Keratinocyte (primary cell): ENCODE data around the gene TNS3. TPM values are rescaled to one million over a fixed set of nuclear protein-coding genes. Genes with fewer than 3 reads are reported as not detected.

Experiments used
- DNase-seq: peaks from one replicate; pipeline ENCODE4 v3.0.0-alpha.2; 2011; ENCODE audit warnings: low read depth, missing footprints, low spot score
- FAIRE-seq: peaks from 2 replicates; lab custom pipeline; 2011; peaks lifted over from hg19 to GRCh38; lab: Jason Lieb, UNC
- H2AFZ ChIP-seq: 2 replicates; pipeline ENCODE4 v1.6.0; 2012; ENCODE audit warnings: low read length, control low read depth, inconsistent platforms; ENCODE audit not compliant: control insufficient read depth
- H3K27ac ChIP-seq: 2 replicates; pipeline ENCODE4 v1.5.1; 2011; ENCODE audit warnings: low read length; ENCODE audit not compliant: control insufficient read depth, insufficient read depth
- H3K27me3 ChIP-seq: 3 replicates; pipeline ENCODE4 v1.6.0; 2011; ENCODE audit warnings: low read length; ENCODE audit not compliant: control insufficient read depth, insufficient read depth; ENCODE audit errors: extremely low read depth
- H3K36me3 ChIP-seq, 2 experiments: 2 replicates in 1 of 2; 3 replicates in 1 of 2; pipeline ENCODE4 v1.5.1; 2011; ENCODE audit warnings: low read length in 2 of 2, mild to moderate bottlenecking in 1 of 2; ENCODE audit not compliant: control insufficient read depth in 2 of 2, insufficient read depth in 2 of 2; ENCODE audit errors: extremely low read depth in 1 of 2
- H3K4me1 ChIP-seq: 3 replicates; pipeline ENCODE4 v1.5.1; 2011; ENCODE audit warnings: low read length; ENCODE audit not compliant: control insufficient read depth, insufficient read depth; ENCODE audit errors: extremely low read depth
- H3K4me2 ChIP-seq: 3 replicates; pipeline ENCODE4 v1.6.0; 2011; ENCODE audit warnings: low read depth, low read length; ENCODE audit not compliant: control insufficient read depth, insufficient read depth; ENCODE audit errors: extremely low read depth
- H3K4me3 ChIP-seq, 3 experiments: fragments of 200-600 bp in 1 of 3; sonication (generic) in 1 of 3; 2 replicates in 2 of 3; 3 replicates in 1 of 3; pipeline ENCODE4 v1.5.1; 2011 to 2016; ENCODE audit warnings: low read length in 3 of 3, mild to moderate bottlenecking in 3 of 3, control low read depth in 2 of 3, inconsistent platforms in 1 of 3, low read depth in 1 of 3, mixed read lengths in 1 of 3, mixed run types in 1 of 3, moderate library complexity in 1 of 3; ENCODE audit not compliant: control insufficient read depth in 2 of 3, insufficient read depth in 2 of 3; ENCODE audit errors: extremely low read depth in 1 of 3
- H3K79me2 ChIP-seq: 2 replicates; pipeline ENCODE4 v1.6.0; 2012; ENCODE audit warnings: low read length; ENCODE audit not compliant: control insufficient read depth, insufficient read depth
- H3K9ac ChIP-seq: 3 replicates; pipeline ENCODE4 v1.6.0; 2011; ENCODE audit warnings: low read length; ENCODE audit not compliant: control insufficient read depth, insufficient read depth; ENCODE audit errors: extremely low read depth
- H3K9me1 ChIP-seq: 3 replicates; pipeline ENCODE4 v1.6.0; 2011; ENCODE audit warnings: low read length; ENCODE audit not compliant: control insufficient read depth, insufficient read depth; ENCODE audit errors: extremely low read depth
- H3K9me3 ChIP-seq: 2 replicates; pipeline ENCODE4 v1.5.1; 2012; ENCODE audit warnings: low read depth, low read length; ENCODE audit not compliant: control insufficient read depth
- H4K20me1 ChIP-seq: 3 replicates; pipeline ENCODE4 v1.6.0; 2011; ENCODE audit warnings: low read length; ENCODE audit not compliant: control insufficient read depth, insufficient read depth; ENCODE audit errors: extremely low read depth
- EZH2 ChIP-seq: IDR thresholded peaks from one replicate; pipeline ENCODE4 v1.6.1; 2012; ENCODE audit warnings: inconsistent platforms, mild to moderate bottlenecking, low read length, moderate library complexity
- dilution Hi-C: fragments of 300-500 bp; cut with MboI; formaldehyde crosslinking; loops from one replicate; pipeline ENCODE4 v1.7.0; 2020; ENCODE audit warnings: low sequenced_read_pairs; ENCODE audit not compliant: extremely low pct_ligation_motif_present
- polyA plus RNA-seq, 5 experiments: library from polyadenylated mRNA; depleted of rRNA in 3 of 5; stranded (reverse) in 3 of 5; stranded (forward) in 1 of 5; unstranded in 1 of 5; fragments of >200 nt; gene quantifications; 1 replicate in 1 of 5; 2 replicates in 3 of 5; 3 replicates in 1 of 5; pipeline versions ENCODE4 v1.2.1 to v1.2.3, GENCODE V29; 2011 to 2012; ENCODE audit warnings: missing spikeins in 2 of 5, low read depth in 1 of 5, low replicate concordance in 1 of 5
- TF ChIP-seq, protein P1 (sequence below), 3 experiments: IDR thresholded peaks in 1 of 3; conservative IDR thresholded peaks in 1 of 3; optimal IDR thresholded peaks in 1 of 3; 2 replicates in 2 of 3; 3 replicates in 1 of 3; pipeline versions ENCODE3 to v1.5.1; 2011; ENCODE audit warnings: low read length in 3 of 3, mild to moderate bottlenecking in 3 of 3, moderate library complexity in 2 of 3, control low read depth in 1 of 3, inconsistent platforms in 1 of 3; ENCODE audit not compliant: insufficient read depth in 2 of 3; ENCODE audit errors: extremely low read depth in 1 of 3

TNS3 gene
- polyA plus RNA-seq, 1 donor (not counting 4 experiments of a cell fraction or from before 2014, with no cell fraction given) = 3.9 TPM

DNA sequence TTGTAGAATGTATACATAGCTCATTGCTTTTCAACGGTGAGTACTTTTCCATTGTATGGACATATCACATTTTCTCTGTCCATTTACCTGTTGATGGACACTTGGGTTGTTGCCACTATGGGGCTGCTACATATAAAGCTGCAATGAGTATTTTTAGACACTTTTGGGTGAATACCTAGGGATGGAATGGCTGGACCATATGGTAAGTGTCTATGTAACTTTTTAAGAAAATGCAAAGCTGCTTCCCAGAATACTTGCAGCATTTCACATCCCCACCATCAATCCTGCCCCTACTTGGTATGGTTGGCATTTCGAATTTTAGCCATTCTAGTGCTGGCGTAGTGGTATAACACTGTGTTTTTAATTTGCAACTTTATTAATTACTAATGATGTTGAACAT lies 274.6 kb downstream of the TNS3 start:
- Histone ChIP-seq H3K79me2 (no peaks in the 10 kb centered on the region), H3K9me3 (no peaks in the 10 kb centered on the region), H4K20me1 (no peaks in the 10 kb centered on the region), H3K27ac (no peak overlapping the region), H3K9me1 (no peaks in the 10 kb centered on the region), H3K27me3 (no peaks in the 10 kb centered on the region), H3K36me3 (no peaks in the 10 kb centered on the region), H3K4me2 (no peak overlapping the region), H3K4me3 (no peak overlapping the region), H2AFZ (no peak overlapping the region), H3K4me1 (no peaks in the 10 kb centered on the region), H3K9ac (no peak overlapping the region)
- dilution Hi-C loops = no loop called here
- no peak for TF ChIP-seq EZH2
- TF ChIP-seq, protein P1, sequence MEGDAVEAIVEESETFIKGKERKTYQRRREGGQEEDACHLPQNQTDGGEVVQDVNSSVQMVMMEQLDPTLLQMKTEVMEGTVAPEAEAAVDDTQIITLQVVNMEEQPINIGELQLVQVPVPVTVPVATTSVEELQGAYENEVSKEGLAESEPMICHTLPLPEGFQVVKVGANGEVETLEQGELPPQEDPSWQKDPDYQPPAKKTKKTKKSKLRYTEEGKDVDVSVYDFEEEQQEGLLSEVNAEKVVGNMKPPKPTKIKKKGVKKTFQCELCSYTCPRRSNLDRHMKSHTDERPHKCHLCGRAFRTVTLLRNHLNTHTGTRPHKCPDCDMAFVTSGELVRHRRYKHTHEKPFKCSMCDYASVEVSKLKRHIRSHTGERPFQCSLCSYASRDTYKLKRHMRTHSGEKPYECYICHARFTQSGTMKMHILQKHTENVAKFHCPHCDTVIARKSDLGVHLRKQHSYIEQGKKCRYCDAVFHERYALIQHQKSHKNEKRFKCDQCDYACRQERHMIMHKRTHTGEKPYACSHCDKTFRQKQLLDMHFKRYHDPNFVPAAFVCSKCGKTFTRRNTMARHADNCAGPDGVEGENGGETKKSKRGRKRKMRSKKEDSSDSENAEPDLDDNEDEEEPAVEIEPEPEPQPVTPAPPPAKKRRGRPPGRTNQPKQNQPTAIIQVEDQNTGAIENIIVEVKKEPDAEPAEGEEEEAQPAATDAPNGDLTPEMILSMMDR (optimal IDR thresholded peaks at IDR 0.05 in 1 of 3, IDR thresholded peaks at IDR 0.05 in 1 of 3, conservative IDR thresholded peaks at IDR 0.05 in 1 of 3; ENCODE audit: extremely low read depth in 1 of 3, insufficient read depth in 2 of 3, low read length in 3 of 3) = no peak
- FAIRE-seq (no peak), DNase-seq (no peak)

DNA sequence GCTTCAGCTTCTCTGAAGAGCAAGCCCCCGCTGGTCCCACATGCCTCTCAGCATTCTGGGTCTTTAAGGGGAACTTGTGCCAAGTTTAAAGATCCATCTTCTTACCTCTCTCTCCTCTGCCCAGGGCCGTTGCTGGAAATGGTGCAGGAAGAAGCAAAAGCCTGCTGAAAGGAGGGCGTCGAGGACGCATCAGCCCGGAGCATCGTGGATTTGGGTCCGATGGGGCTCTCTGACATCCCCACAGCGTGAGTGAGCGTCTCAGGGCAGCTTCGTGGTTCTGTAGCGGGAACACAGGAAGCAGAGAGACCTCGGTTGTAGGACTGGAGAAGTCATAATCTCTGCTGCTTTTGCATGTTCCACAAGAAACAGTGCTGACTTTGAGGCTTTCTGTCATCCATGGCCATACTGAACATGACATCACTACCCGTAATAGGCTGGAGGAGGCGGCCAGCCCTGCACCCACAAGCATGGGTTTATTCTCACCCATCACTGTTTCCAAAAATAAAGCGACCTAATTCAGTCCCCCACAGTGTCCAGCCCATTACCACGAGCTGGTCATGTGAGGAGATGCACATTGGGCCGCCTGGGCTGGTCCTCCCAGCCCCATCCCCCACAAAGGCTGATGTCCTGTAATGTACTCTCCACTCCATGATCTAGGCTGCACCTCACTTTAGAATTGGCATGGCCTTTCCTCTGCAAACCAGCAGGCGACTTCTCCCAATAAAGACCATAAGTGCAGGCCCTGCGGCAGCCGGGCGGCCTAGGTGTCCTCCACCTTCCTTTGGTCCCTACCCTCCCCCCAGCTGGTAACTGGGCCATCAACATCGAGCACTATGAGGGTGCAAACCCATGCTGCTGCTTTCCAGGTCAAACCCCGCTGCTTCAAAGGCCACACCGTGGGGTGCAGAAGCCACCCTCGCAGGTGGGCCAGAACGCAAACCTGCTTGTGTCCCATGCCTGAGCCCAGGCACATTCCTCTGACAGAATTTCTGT lies 276.9 kb downstream of the TNS3 start:
- Histone ChIP-seq H3K9me3 (no peaks in the 10 kb centered on the region), H4K20me1 (no peaks in the 10 kb centered on the region), H3K36me3 (no peaks in the 10 kb centered on the region), H3K79me2 (no peaks in the 10 kb centered on the region), H3K4me3 (no peak overlapping the region), H3K4me1 (no peaks in the 10 kb centered on the region), H3K9me1 (no peaks in the 10 kb centered on the region), H3K9ac (no peak overlapping the region), H3K27me3 (no peaks in the 10 kb centered on the region), H2AFZ (no peak overlapping the region), H3K27ac (no peak overlapping the region), H3K4me2 (no peak overlapping the region)
- DNase-seq = no peak
- TF ChIP-seq, protein P1 (optimal IDR thresholded peaks at IDR 0.05 in 1 of 3, IDR thresholded peaks at IDR 0.05 in 1 of 3, conservative IDR thresholded peaks at IDR 0.05 in 1 of 3; ENCODE audit: extremely low read depth in 1 of 3, insufficient read depth in 2 of 3, low read length in 3 of 3) = no peak
- no peak for TF ChIP-seq EZH2
- dilution Hi-C loops = no loop called here
- FAIRE-seq = no peak
